Measurements from ENCODE around the gene RELN.

Gene RELN

DNA sequence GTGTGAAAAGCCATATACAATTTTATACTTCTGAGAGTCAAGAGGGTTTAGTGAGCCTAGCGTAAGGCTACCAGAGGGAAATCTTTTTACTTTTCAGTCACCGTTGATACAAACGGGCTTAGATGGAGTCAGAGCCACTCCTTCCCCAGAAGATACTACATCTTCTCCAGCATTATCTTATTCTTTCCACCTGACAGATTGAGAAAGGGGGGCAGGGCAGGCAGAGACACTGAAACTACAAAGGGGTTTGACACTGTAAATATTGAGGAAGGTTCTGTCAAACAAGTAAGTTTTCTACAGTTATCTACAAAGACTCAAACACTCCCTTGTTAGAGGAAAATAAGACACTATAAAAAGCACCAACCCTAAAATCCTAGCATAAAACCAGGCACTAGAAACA, 100.0 kb downstream of the RELN start:
- DNase-seq: no peak

- no peak for DNase-seq
Observed at GRCh38 chr7:103888603-103889153, 100.8 kb downstream of the RELN start.

DNA sequence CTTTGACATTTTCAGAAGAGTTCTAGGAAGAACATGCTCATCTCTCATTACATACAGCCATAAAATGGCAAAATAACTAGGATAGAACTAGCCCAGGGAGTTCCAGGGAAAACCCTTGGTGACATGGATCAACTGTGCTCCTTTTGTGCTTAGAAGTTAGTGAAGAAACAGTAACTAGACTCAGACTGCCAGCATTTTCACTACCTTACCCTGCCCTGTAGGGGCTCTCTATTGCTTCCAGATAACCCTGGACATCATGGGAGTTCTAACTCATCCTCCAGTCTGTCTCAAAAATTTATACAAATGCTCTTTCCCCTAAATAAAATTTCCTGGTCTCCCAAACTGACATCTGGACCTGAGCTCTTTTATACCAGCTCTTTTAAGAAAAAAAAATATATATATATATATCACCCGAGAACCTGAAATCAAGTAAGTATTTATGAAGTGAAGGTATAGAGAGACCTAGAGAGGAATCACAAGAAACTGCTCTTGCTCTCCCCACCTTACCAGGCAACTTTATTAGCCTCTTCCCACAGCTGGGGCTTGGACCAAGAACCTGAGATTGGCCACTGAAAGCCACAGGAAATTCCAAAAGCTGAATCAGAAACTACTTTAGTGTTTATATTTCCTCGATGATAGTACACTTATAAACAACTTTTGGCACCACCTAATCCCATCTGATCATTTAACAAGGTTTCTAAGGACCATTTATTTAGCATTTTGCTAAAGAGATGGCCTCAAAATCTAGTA, 101.4 kb downstream of the RELN start:
- no peak for DNase-seq

DNA sequence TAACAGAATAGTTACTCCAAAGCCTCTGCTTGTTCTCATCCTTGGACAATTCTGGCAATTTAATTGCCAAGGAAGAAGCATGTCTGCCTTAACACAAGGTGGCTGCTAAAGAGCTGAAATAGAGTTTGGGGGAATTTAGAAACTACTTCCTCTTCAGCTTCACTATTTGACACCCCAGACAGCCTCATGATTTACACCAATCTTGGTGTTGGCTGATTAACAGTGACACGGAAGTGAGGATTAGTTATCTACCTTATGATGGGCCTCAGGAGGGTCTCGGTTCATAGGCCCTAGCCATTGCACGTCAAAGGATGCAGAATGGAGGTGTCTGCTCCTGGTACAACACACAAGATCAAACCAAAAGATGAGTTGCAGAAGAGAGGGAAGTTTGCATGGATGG, 102.4 kb downstream of the RELN start:
- DNase-seq: no peak

- no peak for DNase-seq
Observed at GRCh38 chr7:103879928-103880600, 109.4 kb downstream of the RELN start.

GRCh38 chr7:103879411-103879810, 110.0 kb downstream of the RELN start:
- no peak for DNase-seq

DNA sequence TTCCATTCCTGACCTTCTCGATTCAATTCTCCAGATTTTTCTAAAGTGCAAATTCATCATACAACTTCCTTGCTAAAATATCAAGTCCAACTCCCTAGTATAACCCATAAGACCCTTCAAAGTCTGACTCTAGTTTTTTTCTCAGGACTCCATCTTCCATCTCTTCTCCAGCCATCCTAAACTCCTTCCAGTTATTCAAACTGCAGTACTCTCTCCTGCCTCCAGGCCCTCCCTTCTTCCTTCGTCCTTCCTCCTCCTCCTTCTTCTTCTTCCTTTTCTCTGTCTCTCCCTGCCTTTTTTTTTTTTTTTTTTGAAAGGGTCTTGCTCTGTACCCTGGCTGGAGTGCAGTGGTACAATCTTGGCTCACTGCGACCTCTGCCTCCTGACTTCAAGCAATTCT, 111.9 kb downstream of the RELN start:
- DNase-seq: no peak

DNA sequence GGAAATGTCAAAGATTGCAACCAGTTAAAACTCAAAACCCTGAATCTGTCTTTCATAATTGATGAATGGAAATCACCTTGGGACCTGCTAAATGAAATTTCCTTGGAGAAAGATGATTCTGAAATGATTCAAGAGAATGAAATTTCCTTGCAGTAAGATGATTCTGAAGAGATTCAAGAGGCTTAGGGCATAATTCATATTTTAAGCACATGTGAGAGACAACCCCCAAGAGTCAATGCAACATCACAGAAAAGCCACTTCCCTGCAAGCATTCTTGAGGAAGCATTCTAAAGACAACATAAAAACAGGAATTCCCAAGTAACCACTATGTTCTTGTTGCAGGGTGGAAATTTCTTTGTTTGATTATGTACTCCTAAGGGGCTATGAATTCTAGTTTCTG, 113.7 kb downstream of the RELN start:
- no peak for DNase-seq

GRCh38 chr7:103871473-103871872, 118.0 kb downstream of the RELN start:
- no peak for DNase-seq

- DNase-seq: no peak
Observed at GRCh38 chr7:103870664-103871063, 118.8 kb downstream of the RELN start.

- DNase-seq: no peak
Observed at GRCh38 chr7:103867874-103868273, 121.6 kb downstream of the RELN start.

GRCh38 chr7:103866919-103867318, 122.5 kb downstream of the RELN start:
- DNase-seq: peak; percentile 52

DNA sequence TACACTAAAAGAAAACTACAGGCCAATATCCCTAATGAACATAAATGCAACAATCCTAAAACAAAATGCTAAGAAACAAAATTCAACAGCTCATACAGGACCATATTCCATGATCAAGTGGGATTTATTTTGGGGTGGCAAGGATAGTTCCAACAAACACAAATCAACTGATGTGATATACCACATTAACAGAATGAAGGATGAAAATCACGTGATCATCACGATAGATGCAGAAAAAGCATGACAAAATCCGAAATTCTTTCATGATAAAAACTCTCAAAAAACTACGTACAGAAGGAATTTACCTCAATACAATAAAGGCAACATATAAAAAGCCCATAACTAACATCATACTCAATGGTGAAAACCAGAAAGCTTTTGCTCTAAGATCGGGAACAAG, 124.0 kb downstream of the RELN start:
- no peak for DNase-seq

DNA sequence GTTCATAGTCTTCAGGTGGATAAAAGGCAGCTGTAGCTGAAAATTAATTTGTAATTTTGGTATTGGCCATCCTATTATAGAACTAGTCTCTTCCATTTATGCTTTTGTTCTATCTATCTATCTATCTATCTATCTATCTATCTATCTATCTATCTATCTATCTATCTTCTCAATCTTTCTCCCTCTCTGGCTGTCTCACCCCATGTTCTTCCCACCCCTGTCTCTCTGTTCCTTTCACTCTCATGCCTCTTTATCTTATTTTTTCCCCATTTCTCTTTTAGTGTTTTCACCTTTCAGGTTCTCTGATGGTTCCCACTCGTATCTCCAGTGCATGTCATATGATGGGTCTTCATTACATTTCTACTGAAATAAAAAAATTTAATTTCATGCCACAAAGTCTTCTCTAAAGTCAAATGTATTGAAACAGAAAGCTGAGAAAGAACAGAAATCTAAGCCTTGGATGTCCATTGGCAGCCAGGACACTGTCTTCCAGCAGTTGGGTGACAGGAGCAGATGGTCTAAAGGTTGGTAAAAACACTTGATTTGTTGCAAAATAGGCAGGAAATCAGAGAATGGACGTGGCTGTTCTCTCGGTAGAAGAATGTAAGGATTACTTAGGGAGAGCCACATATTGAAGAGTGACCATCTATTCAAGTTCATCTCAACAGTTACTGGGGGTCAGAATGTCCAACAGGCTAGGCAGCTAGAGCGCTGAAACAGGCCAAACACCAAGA, 127.0 kb downstream of the RELN start:
- no peak for DNase-seq

GRCh38 chr7:103859709-103860108, 129.7 kb downstream of the RELN start:
- DNase-seq: no peak

- DNase-seq: peak; percentile 73
Observed at GRCh38 chr7:103857435-103857834, 132.0 kb downstream of the RELN start.

DNA sequence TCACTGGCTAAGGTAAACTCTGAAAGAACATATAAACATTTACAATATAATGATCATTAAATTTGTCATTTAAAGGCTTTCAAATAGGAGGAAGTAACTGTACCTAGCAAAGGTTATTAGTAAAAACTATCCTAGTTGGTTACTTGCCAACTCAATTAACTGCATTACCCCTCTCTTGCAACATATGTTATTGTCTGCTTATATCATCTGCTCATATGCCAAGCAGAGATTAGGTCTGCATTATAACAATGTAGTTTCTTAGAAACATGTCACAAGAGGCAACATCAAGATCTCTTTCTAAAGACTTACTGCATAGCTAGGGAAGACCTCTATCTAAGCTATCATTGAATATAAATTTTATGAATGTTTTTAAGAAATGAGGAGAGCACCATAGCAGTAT, 132.5 kb downstream of the RELN start:
- DNase-seq: no peak

DNA sequence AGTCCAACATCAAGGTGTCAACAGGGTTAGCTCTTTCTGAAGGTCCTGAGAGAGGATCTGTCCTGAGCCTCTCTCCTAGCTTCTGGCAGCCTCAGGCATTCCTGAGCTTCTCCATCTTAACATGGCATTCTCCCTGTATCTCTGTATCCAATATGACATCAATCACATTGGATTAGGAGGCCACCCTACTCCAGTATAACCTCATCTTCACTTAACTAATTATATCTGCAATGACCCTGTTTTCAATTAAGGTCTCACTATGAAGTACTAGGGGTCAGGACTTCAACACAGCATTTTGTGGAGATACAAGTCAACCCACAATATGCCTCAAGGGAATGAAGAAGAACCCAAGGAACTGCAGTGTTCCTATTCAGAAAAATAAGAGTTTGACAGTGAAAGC, 133.8 kb downstream of the RELN start:
- DNase-seq: no peak

- DNase-seq: no peak
Observed at GRCh38 chr7:103854611-103855010, 134.8 kb downstream of the RELN start.

- DNase-seq: no peak
Observed at GRCh38 chr7:103851357-103851756, 138.1 kb downstream of the RELN start.

DNA sequence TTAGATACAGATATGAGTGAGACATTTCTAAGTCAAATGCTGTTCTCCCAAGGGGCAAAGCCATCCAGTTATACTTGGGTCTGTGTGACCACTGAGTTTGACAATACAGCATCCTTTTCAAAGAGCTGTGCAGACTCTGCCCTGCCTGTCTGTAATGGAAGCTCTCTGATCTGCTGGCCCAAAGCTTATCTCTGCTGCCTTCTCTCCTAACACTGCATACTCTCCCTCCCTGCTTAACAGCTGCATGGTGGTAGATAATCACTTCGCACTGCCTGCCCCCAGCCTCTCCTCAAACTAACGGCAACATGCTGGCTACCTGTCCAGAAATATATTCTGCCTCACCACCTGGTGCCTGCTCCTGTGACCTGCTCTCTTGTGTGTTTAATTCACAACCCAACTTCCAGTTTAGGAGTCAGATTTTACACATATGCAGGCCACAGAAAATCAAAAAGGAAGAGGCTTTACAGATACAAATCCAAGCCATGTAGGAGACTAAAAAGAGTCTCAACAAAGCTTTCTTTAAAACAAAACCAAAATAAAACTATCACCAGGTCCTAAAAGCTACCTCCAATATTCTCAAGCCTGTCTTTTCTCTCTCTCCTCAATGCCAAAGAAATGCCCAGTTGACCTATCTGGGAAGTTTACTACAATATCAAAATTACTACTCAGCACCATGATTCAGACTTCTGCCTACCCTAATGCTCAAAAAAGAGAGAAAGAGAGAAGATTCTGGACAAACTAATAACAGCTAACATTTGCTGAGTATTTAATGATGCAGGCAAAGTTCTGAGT, 145.6 kb downstream of the RELN start:
- no peak for DNase-seq

GRCh38 chr7:103833401-103833800, 156.1 kb downstream of the RELN start:
- DNase-seq: no peak

GRCh38 chr7:103832438-103832837, 157.0 kb downstream of the RELN start:
- no peak for DNase-seq

Data from NCI-H1436 (cell line).